Lung (tissue), 12 donors: Measurements from ENCODE around the gene ACMSD. TPM values are rescaled to one million over a fixed set of nuclear protein-coding genes. Genes with fewer than 3 reads are reported as not detected.

ENCODE experiments used
- ATAC-seq: fragments of 200-7000 bp; cut with Tn5 transposase; one replicate; pipeline ENCODE4 v1.9.1; 2020; ENCODE audit warnings: moderate number of reproducible peaks; ENCODE audit not compliant: insufficient read depth, low FRiP score
- DNase-seq, 3 donors: peaks; one replicate each; pipeline ENCODE4 v3.0.0-alpha.2; 2013 to 2017
- H3K27ac ChIP-seq, 2 donors: one replicate each; pipeline ENCODE4 v1.5.1; 2013; ENCODE audit warnings: mild to moderate bottlenecking in 2 of 2, moderate library complexity in 2 of 2, control low read depth in 1 of 2, inconsistent platforms in 1 of 2, low read depth in 1 of 2, low read length in 1 of 2
- H3K27me3 ChIP-seq, 3 donors: one replicate each; pipeline ENCODE4 v1.5.1; 2013; ENCODE audit warnings: low read length in 2 of 3; ENCODE audit not compliant: control insufficient read depth in 3 of 3, insufficient read depth in 3 of 3
- H3K36me3 ChIP-seq, 4 donors: one replicate each; pipeline ENCODE4 v1.5.1; 2013; ENCODE audit warnings: low read length in 4 of 4, mild to moderate bottlenecking in 1 of 4, moderate library complexity in 1 of 4; ENCODE audit not compliant: control insufficient read depth in 4 of 4, insufficient read depth in 4 of 4
- H3K4me1 ChIP-seq, 5 donors: one replicate each; pipeline ENCODE4 v1.5.1; 2013; ENCODE audit warnings: low read length in 5 of 5, mild to moderate bottlenecking in 2 of 5, moderate library complexity in 1 of 5; ENCODE audit not compliant: control insufficient read depth in 5 of 5, insufficient read depth in 5 of 5
- H3K4me3 ChIP-seq: one replicate; pipeline ENCODE4 v1.5.1; 2013; ENCODE audit warnings: mild to moderate bottlenecking, control low read depth, moderate library complexity
- H3K9ac ChIP-seq, 2 donors: one replicate each; pipeline ENCODE4 v1.5.1; 2013; ENCODE audit warnings: low read length in 2 of 2, control low read depth in 1 of 2; ENCODE audit not compliant: insufficient read depth in 1 of 2
- H3K9me3 ChIP-seq, 4 donors: one replicate each; pipeline ENCODE4 v1.5.1; 2013; ENCODE audit warnings: low read length in 3 of 4, mild to moderate bottlenecking in 1 of 4, moderate library complexity in 1 of 4; ENCODE audit not compliant: control insufficient read depth in 4 of 4, insufficient read depth in 3 of 4
- CTCF ChIP-seq: IDR thresholded peaks from 2 replicates; pipeline ENCODE4 v1.5.1; 2012; ENCODE audit warnings: mild to moderate bottlenecking; ENCODE audit errors: control extremely low read depth, extremely low read depth
- WGBS, 2 donors: extraction: QIAGEN DNeasy Blood & Tissue Kit; methylation state at CpG; one replicate each; pipeline ENCODE4 v1.1.7; 2013; 5-methylcytosine and 5-hydroxymethylcytosine counted together
- polyA plus RNA-seq, 2 donors: library from polyadenylated mRNA; stranded (reverse); fragments of 200-250 nt; gene quantifications; one replicate each; pipeline ENCODE4 v1.2.1, GENCODE V29; 2013
- total RNA-seq, 2 donors: library from RNA; depleted of rRNA in 1 of 2; stranded (reverse); fragments of >200 nt in 1 of 2; gene quantifications; one replicate each; pipeline ENCODE4 v1.2.1, GENCODE V29; 2014 to 2021
- donor health status: control.
- donor health status: control.
- donor health status: Bipolar disorder and iron deficiency.
- donor health status: healthy.
- donor health status: DM: yes; HTN: yes; CAD: no.

ACMSD gene
- total and polyA plus RNA-seq, 4 donors: 0.08 to 0.14 (median 0.12) TPM; not detected in 1

- DNase-seq: no peak
- Histone ChIP-seq H3K27me3 (no peaks in the 10 kb centered on the region), H3K4me1 (peaks cover 0 to 15% (median 10%) of the 10 kb centered on the region in 5 donors), H3K27ac (no peak overlapping the region), H3K9me3 (no peaks in the 10 kb centered on the region), H3K36me3 (peaks cover 2 to 15% (median 5%) of the 10 kb centered on the region in 4 donors), H3K9ac (no peak overlapping the region), H3K4me3 (no peak overlapping the region)
- no peak for ATAC-seq
- WGBS, 2 donors: 0 to 2% methylated on average over 1 of the region's 1 CpG
- TF ChIP-seq CTCF: no peak
These were observed 96.2 kb downstream of the ACMSD start for GRCh38 chr2:134934641-134935040.

- H3K27ac ChIP-seq: no peak overlapping the region
- peaks cover 8 to 29% (median 15%) of the 10 kb centered on the region in 4 donors for H3K36me3 ChIP-seq
- no peak for TF ChIP-seq CTCF
- H3K9ac ChIP-seq: no peak overlapping the region
- 76 to 91% methylated on average over 4 of the region's 4 CpGs for WGBS, 2 donors
- peak in 1 of 3 donors; percentile 37 for DNase-seq
- no peak overlapping the region for H3K4me3 ChIP-seq
- H3K27me3 ChIP-seq: no peaks in the 10 kb centered on the region
- H3K9me3 ChIP-seq: no peaks in the 10 kb centered on the region
- no peak for ATAC-seq
- H3K4me1 ChIP-seq: peaks cover 0 to 15% (median 10%) of the 10 kb centered on the region in 5 donors
These were observed 98.3 kb downstream of the ACMSD start for GRCh38 chr2:134936691-134937090.

- 74 to 82% methylated on average over 2 of the region's 2 CpGs for WGBS, 2 donors
- Histone ChIP-seq H3K36me3 (peaks cover 14 to 48% (median 37%) of the 10 kb centered on the region in 4 donors), H3K4me1 (peaks cover 0 to 4% (median 0%) of the 10 kb centered on the region in 5 donors), H3K9me3 (no peaks in the 10 kb centered on the region), H3K4me3 (no peak overlapping the region), H3K27me3 (no peaks in the 10 kb centered on the region), H3K27ac (no peak overlapping the region), H3K9ac (no peak overlapping the region)
- ATAC-seq: no peak
- no peak for TF ChIP-seq CTCF
- DNase-seq: no peak
These were observed 105.1 kb downstream of the ACMSD start for GRCh38 chr2:134943540-134943939.

GRCh38 chr2:134944975-134945374, 106.6 kb downstream of the ACMSD start:
- no peaks in the 10 kb centered on the region for H3K27me3 ChIP-seq
- peaks cover 0 to 4% (median 0%) of the 10 kb centered on the region in 5 donors for H3K4me1 ChIP-seq
- no peak for TF ChIP-seq CTCF
- no peaks in the 10 kb centered on the region for H3K9me3 ChIP-seq
- H3K4me3 ChIP-seq: no peak overlapping the region
- ATAC-seq: no peak
- WGBS, 2 donors: 84 to 85% methylated on average over 1 of the region's 1 CpG
- H3K9ac ChIP-seq: no peak overlapping the region
- DNase-seq: no peak
- H3K36me3 ChIP-seq: peaks cover 18 to 47% (median 35%) of the 10 kb centered on the region in 4 donors
- H3K27ac ChIP-seq: no peak overlapping the region
